Activated T-helper 1 cell treated with anti-CD3 and anti-CD28 coated beads, Interleukin-2, amount 50 U/mL, for 16 hours (primary cell): Measurements from ENCODE around the gene CDCA7L.
"Not testable (repeated sequence)": the region's sequence is repeated elsewhere in the genome, so short reads cannot be mapped to it uniquely, and the experiment has no call there.

ENCODE experiments used
- DNase-seq, 2 donors: peaks; one replicate each; pipeline ENCODE4 v3.0.0-alpha.2; 2020; ENCODE audit warnings: low read depth in 1 of 2, low spot score in 1 of 2

CDCA7L gene

GRCh38 chr7:21944616-21945453 is 864 bp downstream of the CDCA7L start:
- peak in 1 of 2 donors; percentile 19 for DNase-seq

GRCh38 chr7:21943436-21943835 is 2.3 kb downstream of the CDCA7L start:
- DNase-seq, result no peak

DNA sequence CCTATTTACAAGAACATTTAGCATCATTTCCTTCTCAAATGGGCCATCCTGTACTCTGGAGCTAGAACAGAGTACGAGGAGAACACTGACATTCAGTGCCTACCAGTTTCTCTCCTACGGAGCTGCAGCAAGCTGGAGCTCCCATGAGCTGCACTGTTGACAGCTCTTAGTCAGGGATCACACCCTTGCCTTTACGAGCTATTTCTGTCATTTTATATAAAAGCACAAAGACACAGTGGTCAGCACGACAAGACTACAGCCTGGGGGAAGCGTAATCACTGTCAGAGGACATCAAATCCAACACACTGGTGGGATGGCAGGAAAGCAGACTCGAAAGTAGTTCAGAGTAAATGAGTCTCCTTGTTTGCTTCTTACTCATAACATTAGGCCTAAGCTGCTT is 2.7 kb downstream of the CDCA7L start:
- DNase-seq, result no peak

DNA sequence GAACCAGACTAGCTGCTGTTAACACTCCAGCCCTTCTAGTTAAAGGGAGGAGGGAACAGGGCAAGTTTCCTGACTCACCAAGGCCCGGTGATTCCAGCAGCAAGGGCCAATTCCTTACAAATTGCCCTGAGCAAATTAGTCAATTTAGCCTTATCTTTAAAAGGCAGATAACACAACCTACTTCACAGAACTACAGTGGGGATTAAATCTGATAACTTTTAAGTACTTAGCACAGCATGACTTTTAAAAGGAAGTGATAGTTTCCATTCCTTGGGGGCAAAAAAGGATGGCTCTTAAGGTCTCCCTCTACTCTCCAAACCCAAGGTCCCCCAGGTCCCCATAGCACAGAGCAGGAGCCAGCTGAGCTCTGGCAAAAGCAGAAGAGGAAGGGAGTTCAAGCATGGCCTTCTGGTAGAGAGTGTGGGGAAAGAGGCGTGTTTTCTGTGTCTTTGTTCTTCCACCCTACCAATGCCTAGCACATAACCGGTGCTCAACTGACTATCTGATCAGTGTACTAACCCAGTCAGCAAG is 4.0 kb downstream of the CDCA7L start:
- no peak for DNase-seq

DNA sequence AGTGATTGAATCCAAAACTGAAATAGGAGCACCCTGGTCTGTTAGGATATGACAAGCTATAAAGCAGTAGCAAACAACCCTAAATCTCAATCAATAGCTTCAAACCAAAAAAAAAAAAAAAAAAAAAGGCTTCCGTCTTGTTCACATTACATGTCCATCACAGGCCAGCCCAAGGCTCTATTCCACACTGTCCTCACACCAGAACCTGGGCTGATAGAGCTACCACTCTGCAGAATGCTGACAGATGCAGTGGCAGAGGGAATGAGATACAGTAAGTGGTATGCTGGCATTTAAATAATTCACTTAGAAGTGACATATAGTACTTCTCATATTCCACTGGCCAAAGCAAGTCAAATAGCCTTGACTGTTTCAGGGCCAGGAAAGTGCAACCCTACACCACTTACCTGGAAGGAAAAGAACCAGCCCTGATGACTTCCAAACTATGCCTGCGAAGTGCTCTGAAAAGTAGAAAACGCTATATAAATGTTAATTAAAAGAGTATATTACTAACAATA is 5.8 kb downstream of the CDCA7L start:
- DNase-seq, result no peak

- DNase-seq, result peak in 1 of 2 donors; percentile 14
These were observed 6.4 kb downstream of the CDCA7L start for GRCh38 chr7:21939136-21939857.

DNA sequence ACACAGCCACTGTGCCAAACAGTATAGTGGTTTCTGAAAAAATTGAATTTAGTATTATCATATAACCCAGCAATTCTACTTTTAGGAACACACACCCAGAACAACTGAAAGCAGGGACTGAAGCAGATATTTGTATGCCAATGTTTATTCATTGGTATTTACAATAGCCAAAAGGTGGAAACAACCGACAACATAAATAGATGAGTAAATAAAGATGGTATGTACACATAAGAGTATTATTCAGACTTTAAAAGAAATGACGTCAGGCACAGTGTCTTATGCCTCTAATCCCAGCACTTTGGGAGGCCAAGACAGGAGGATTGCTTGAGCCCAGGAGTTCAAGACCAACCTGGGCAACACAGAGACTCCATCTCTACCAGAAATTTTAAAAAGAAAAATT is 7.2 kb downstream of the CDCA7L start:
- DNase-seq, result no peak

- DNase-seq, result no peak
These were observed 10.9 kb downstream of the CDCA7L start for GRCh38 chr7:21934808-21935207.

DNA sequence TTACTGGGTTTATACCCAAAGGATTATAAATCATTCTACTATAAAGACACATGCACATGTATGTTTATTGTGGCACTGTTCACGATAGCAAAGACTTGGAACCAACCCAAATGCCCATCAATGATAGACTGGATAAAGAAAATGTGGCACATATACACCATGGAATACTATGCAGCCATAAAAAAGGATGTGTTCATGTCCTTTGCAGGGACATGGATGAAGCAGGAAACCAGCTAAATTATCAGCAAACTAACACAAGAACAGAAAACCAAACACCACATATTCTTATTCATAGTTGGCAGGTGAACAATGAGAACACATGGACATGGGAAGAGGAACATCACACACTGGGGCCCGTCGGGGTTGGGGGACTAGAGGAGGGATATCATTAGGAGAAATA is 12.4 kb downstream of the CDCA7L start:
- DNase-seq, result not testable (repeated sequence)

- no peak for DNase-seq
These were observed 18.0 kb downstream of the CDCA7L start for GRCh38 chr7:21927693-21928092.

- no peak for DNase-seq
These were observed 19.3 kb downstream of the CDCA7L start for GRCh38 chr7:21926448-21926847.

DNA sequence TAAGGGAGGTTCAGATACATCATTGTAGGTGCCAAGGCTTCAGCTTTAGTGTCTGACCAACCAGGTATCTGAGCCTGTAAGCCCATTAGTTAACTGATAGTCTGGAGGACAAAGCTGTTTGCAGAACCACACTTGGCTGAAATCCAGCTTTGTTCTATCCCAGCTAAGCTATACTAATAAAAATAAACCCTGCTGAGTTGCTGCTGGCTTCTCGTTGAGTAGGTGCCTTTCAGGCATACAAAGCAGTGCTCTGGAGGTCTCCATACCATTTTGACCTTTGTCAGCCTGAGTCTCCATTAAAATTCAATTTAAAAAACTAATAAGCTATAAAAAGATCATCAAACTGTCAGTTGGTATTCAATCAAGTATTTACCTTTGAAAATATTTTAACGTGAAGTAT is 22.0 kb downstream of the CDCA7L start:
- DNase-seq, result no peak

GRCh38 chr7:21922605-21923004 is 23.1 kb downstream of the CDCA7L start:
- DNase-seq, result no peak

GRCh38 chr7:21920936-21921335 is 24.8 kb downstream of the CDCA7L start:
- no peak for DNase-seq

DNA sequence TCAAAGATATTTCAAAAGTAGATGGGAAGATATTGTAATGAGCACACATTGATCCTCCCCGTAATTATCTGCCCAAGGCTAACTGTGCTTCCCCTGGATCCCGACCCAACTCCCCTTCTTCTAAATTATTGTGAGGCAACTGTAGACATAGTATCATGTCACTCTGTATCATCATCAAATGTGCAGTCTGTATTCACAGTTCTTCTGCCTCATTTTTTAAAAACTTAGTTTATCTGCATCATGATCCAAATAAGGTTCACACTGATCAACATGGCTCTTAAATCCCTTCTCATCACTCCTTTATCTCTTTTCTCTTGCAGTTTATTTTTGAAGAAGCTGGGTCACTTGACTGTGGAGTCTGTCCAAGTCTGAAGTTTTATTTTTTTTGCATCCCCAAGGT is 27.5 kb downstream of the CDCA7L start:
- no peak for DNase-seq

DNA sequence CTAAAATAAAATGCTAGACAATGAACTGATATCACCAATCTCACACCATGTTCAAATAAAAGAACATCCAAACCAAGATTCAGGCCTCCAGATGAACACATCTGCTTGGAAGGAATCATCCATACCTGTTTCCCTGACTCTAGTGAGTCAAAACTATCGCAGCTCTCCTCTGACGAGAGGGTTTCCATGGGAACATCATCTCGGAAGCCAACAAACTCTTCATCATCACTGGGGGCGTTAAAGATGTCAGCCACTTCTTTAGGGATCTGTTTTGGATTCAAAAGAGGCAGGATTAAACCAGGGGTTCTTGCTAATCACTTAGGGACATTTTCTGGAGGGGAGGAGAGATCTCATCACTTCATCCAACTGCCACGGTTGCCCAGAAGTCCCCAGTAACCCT is 29.1 kb downstream of the CDCA7L start:
- DNase-seq, result no peak

GRCh38 chr7:21916176-21916575 is 29.5 kb downstream of the CDCA7L start:
- DNase-seq, result no peak

DNA sequence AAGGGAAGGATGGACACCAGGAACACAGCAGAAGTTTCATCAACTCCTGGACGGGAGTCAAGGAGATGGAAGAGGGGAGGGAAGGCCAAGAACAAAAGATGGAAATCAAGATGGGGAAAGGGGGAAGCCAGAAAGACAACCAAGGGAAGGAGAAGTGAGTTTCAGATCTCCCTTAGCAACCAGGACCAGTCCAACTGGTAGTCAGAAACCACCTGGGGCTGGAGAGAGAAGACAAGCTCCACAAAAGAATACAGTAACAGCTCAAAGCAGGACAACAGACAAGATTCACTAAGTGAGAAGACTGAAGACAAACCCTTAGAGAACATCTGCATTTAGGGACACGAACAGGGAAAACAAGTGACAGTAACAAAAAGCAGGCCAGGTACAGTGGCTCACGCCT is 30.6 kb downstream of the CDCA7L start:
- no peak for DNase-seq

GRCh38 chr7:21914671-21915070 is 31.0 kb downstream of the CDCA7L start:
- no peak for DNase-seq

DNA sequence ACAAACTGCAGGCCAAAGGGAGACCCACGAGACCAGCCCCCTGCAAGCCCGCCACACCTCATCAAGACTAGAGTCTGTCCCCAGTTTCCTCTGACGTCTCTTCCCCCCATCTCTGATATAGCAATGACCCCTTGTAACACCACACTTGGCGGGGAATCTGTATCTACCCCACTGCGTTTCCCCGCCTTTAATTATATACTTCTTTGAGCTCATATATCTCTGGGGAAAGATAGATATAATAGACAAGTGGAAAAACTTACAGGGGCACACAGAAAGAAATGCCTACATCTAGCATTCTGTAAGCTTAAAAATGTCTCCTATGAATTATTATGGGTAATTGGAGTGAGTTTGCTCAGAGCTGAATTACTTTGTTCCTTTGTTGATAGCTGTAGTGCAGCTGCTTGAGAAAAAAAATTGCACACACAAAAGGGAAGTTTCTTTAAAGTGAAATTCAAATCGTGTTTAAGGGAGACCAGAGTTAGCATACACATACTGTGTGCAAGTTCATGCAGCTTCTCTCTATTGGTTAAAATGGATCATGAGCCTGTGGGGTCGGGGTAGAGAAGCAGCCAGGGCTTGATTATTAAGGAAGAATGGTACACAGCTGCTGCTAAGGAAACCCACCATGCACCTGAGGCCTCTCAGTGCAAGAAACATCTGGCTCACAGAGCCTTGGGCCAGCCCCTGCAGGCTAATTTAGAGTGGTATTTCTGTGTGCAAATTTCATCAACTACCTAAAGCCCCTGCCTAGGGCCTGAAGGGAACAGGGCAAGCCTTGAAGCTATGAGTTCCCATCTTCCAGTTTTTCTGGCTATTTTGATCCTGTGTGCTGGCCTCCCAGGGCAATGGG is 32.5 kb downstream of the CDCA7L start:
- no peak for DNase-seq

DNA sequence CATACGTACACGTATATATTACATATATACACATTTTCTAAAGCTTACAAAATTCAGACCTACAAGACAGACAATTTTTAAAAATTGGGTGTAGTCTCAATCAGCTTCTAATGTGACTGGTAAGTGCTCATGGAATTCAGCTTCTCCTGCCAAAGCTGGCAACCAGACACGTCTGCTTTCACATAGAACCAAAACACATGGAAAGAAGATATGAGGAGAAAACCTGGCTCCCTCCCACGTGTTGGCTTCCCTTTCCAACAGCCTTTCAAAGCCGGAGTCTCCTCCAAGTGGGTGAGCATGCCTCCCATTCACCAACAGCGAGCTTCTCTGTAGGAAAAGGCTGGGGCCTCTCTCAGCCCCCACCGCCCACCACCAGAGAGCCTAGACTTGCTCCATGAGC is 33.4 kb downstream of the CDCA7L start:
- DNase-seq, result no peak
